ENCODE measurements around the gene SLC38A1. TPM values are rescaled to one million over a fixed set of nuclear protein-coding genes. Genes with fewer than 3 reads are reported as not detected.

The SLC38A1 gene
- total and polyA plus RNA-seq, 4 donors: 13.7 to 60.3 (median 26.4) TPM

GRCh38 chr12:46160101-46160980, 108.5 kb downstream of the SLC38A1 start:
- ATAC-seq (ENCODE audit: insufficient read depth, low FRiP score) (no peak), DNase-seq (peak; percentile 15 to 67 (median 64))
- no peaks in the 10 kb centered on the region for H3K36me3 ChIP-seq (ENCODE audit: control insufficient read depth in 4 of 4, insufficient read depth in 4 of 4, low read length in 4 of 4)
- H3K9me3 ChIP-seq (ENCODE audit: control insufficient read depth in 4 of 4, insufficient read depth in 3 of 4, low read length in 3 of 4): peaks cover 0 to 2% (median 0%) of the 10 kb centered on the region in 4 donors
- H3K4me3 ChIP-seq: no peak overlapping the region
- WGBS, 2 donors: 61 to 67% methylated on average over 10 of the region's 10 CpGs
- no peak overlapping the region for H3K27ac ChIP-seq (ENCODE audit: low read depth in 1 of 2, low read length in 1 of 2)
- H3K9ac ChIP-seq (ENCODE audit: insufficient read depth in 1 of 2, low read length in 2 of 2): no peak overlapping the region
- no peaks in the 10 kb centered on the region for H3K27me3 ChIP-seq (ENCODE audit: control insufficient read depth in 3 of 3, insufficient read depth in 3 of 3, low read length in 2 of 3)
- no peak for TF ChIP-seq CTCF (IDR thresholded peaks at IDR 0.05; ENCODE audit: control extremely low read depth, extremely low read depth)
- peaks cover 0 to 12% (median 3%) of the 10 kb centered on the region in 5 donors for H3K4me1 ChIP-seq (ENCODE audit: control insufficient read depth in 5 of 5, insufficient read depth in 5 of 5, low read length in 5 of 5)

- no peak for TF ChIP-seq CTCF (IDR thresholded peaks at IDR 0.05; ENCODE audit: control extremely low read depth, extremely low read depth)
- 87 to 93% methylated on average over 2 of the region's 2 CpGs for WGBS, 2 donors
- no peak overlapping the region for H3K27ac ChIP-seq (ENCODE audit: low read depth in 1 of 2, low read length in 1 of 2)
Measured at GRCh38 chr12:46159309-46159901, 109.4 kb downstream of the SLC38A1 start.

GRCh38 chr12:46158501-46158900, 110.3 kb downstream of the SLC38A1 start:
- peaks cover 0 to 2% (median 0%) of the 10 kb centered on the region in 4 donors for H3K9me3 ChIP-seq (ENCODE audit: control insufficient read depth in 4 of 4, insufficient read depth in 3 of 4, low read length in 3 of 4)
- no peak overlapping the region for H3K27ac ChIP-seq (ENCODE audit: low read depth in 1 of 2, low read length in 1 of 2)
- TF ChIP-seq CTCF (IDR thresholded peaks at IDR 0.05; ENCODE audit: control extremely low read depth, extremely low read depth): no peak
- H3K4me3 ChIP-seq: no peak overlapping the region
- WGBS, 2 donors: 68 to 78% methylated on average over 1 of the region's 1 CpG
- DNase-seq: no peak
- no peaks in the 10 kb centered on the region for H3K36me3 ChIP-seq (ENCODE audit: control insufficient read depth in 4 of 4, insufficient read depth in 4 of 4, low read length in 4 of 4)
- H3K4me1 ChIP-seq (ENCODE audit: control insufficient read depth in 5 of 5, insufficient read depth in 5 of 5, low read length in 5 of 5): peaks cover 0 to 12% (median 3%) of the 10 kb centered on the region in 5 donors
- ATAC-seq (ENCODE audit: insufficient read depth, low FRiP score): no peak
- H3K27me3 ChIP-seq (ENCODE audit: control insufficient read depth in 3 of 3, insufficient read depth in 3 of 3, low read length in 2 of 3): no peaks in the 10 kb centered on the region
- H3K9ac ChIP-seq (ENCODE audit: insufficient read depth in 1 of 2, low read length in 2 of 2): no peak overlapping the region

More at GRCh38 chr12:46159309-46159901, 109.4 kb downstream of the SLC38A1 start:
- no peak for ATAC-seq (ENCODE audit: insufficient read depth, low FRiP score)
- Histone ChIP-seq H3K4me3 (no peak overlapping the region), H3K27me3 (ENCODE audit: control insufficient read depth in 3 of 3, insufficient read depth in 3 of 3, low read length in 2 of 3) (no peaks in the 10 kb centered on the region), H3K4me1 (ENCODE audit: control insufficient read depth in 5 of 5, insufficient read depth in 5 of 5, low read length in 5 of 5) (peaks cover 0 to 12% (median 3%) of the 10 kb centered on the region in 5 donors), H3K9ac (ENCODE audit: insufficient read depth in 1 of 2, low read length in 2 of 2) (no peak overlapping the region), H3K9me3 (ENCODE audit: control insufficient read depth in 4 of 4, insufficient read depth in 3 of 4, low read length in 3 of 4) (peaks cover 0 to 2% (median 0%) of the 10 kb centered on the region in 4 donors), H3K36me3 (ENCODE audit: control insufficient read depth in 4 of 4, insufficient read depth in 4 of 4, low read length in 4 of 4) (no peaks in the 10 kb centered on the region)
- no peak for DNase-seq
